Thyroid gland (tissue), 4 donors: ENCODE measurements around the gene FAM9A.

ENCODE experiments used
- POLR2A ChIP-seq, 2 donors: fragments of 450-650 bp; IDR thresholded peaks; one replicate each; pipeline ENCODE4 v1.6.1; 2017; ENCODE audit warnings: antibody characterized with exemption in 2 of 2, mild to moderate bottlenecking in 2 of 2, moderate library complexity in 1 of 2
- TF ChIP-seq, protein P1 (sequence below), 6 experiments: fragments of 200-600 bp in 3 of 6; fragments of 450-650 bp in 3 of 6; sonication (generic) in 3 of 6; IDR thresholded peaks; one replicate each; pipeline ENCODE4 v1.5.1; 2016 to 2019; ENCODE audit warnings: antibody characterized with exemption in 6 of 6, mild to moderate bottlenecking in 2 of 6, inconsistent platforms in 1 of 6, moderate library complexity in 1 of 6

DNA sequence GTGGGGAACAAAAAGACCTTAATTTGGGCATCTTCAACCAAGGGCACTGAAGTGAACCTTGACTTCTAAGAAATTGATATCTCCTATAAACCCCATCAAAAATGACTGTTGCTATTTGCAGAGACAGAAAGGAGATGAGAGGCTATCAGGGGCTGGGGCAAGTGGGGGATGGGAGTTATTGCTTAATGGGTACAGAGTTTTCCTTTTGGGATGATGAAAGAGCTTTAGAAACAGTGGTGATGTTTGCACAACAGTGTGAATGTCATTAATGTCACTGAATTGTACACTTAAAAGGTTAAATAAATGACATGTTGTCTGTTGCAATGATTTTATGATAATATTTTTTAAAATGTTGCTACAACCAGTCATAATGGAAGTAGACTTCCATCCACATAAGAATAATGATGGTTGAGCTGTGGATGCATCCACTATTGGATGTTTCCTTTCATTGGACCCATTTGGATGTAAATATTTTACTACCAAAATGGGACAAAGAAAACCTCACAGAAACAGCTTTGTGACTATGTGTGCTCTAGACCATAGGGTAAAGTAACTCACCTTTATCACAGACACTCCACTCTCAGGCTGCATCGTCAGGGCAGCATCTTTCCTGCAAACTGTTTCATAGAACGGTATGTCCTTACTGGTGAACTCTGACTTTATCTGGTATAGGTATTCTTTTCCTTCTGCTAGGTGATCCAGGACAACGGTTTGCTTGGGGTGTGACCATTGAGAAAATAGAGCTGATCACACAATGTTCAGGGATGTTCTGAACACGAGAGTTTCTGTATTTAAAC lies 31.6 kb upstream of the FAM9A start:
- TF ChIP-seq, protein P1, sequence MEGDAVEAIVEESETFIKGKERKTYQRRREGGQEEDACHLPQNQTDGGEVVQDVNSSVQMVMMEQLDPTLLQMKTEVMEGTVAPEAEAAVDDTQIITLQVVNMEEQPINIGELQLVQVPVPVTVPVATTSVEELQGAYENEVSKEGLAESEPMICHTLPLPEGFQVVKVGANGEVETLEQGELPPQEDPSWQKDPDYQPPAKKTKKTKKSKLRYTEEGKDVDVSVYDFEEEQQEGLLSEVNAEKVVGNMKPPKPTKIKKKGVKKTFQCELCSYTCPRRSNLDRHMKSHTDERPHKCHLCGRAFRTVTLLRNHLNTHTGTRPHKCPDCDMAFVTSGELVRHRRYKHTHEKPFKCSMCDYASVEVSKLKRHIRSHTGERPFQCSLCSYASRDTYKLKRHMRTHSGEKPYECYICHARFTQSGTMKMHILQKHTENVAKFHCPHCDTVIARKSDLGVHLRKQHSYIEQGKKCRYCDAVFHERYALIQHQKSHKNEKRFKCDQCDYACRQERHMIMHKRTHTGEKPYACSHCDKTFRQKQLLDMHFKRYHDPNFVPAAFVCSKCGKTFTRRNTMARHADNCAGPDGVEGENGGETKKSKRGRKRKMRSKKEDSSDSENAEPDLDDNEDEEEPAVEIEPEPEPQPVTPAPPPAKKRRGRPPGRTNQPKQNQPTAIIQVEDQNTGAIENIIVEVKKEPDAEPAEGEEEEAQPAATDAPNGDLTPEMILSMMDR (IDR thresholded peaks at IDR 0.05), result no peak
- no peak for TF ChIP-seq POLR2A (IDR thresholded peaks at IDR 0.05)
